Prostate gland (tissue), 2 donors: ENCODE results near the gene DSCAML1. TPM values are rescaled to one million over a fixed set of nuclear protein-coding genes. Genes with fewer than 3 reads are reported as not detected.

Experiments used
- DNase-seq: peaks from one replicate; pipeline ENCODE4 v3.0.0-alpha.2; 2019; ENCODE audit warnings: low spot score
- H3K27ac ChIP-seq, 2 donors: fragments of 200-600 bp; sonication (generic); 2 replicates each; pipeline ENCODE4 v1.5.1; 2017 to 2019
- H3K27me3 ChIP-seq: fragments of 200-600 bp; sonication (generic); replicated peaks from 2 replicates; pipeline ENCODE4 v1.5.1; 2019; ENCODE audit not compliant: insufficient read depth
- H3K36me3 ChIP-seq, 2 donors: fragments of 200-600 bp; sonication (generic); 1 replicate in 1 of 2; 2 replicates in 1 of 2; pipeline versions ENCODE4 v1.5.1 to v1.8.1; 2017 to 2019
- H3K4me1 ChIP-seq: fragments of 200-600 bp; sonication (generic); replicated peaks from 2 replicates; pipeline ENCODE4 v1.5.1; 2019
- H3K4me3 ChIP-seq, 2 donors: fragments of 200-600 bp; sonication (generic); 2 replicates each; pipeline ENCODE4 v1.5.1; 2017 to 2019
- H3K9me3 ChIP-seq: fragments of 200-600 bp; sonication (generic); 2 replicates; pipeline ENCODE4 v1.5.1; 2017
- CTCF ChIP-seq, 4 experiments: fragments of 200-600 bp in 2 of 4; fragments of 450-650 bp in 2 of 4; sonication (generic) in 2 of 4; IDR thresholded peaks; 1 replicate in 3 of 4; 2 replicates in 1 of 4; pipeline ENCODE4 v1.5.1; 2016 to 2019; ENCODE audit warnings: antibody characterized with exemption in 4 of 4, mild to moderate bottlenecking in 2 of 4, moderate library complexity in 2 of 4
- POLR2A ChIP-seq: fragments of 450-650 bp; IDR thresholded peaks from one replicate; pipeline ENCODE4 v1.6.1; 2016; ENCODE audit warnings: antibody characterized with exemption, mild to moderate bottlenecking
- POLR2AphosphoS5 ChIP-seq: sonication (generic); formaldehyde crosslinking; IDR thresholded peaks from one replicate; pipeline ENCODE4 v1.6.1; 2017; ENCODE audit warnings: antibody characterized with exemption
- WGBS: methylation state at CpG from one replicate; pipeline ENCODE4 v1.1.5; 2018; 5-methylcytosine and 5-hydroxymethylcytosine counted together
- intact Hi-C: fragments of 100-400 bp; cut with DNase I; formaldehyde crosslinking; loops from one replicate; pipeline ENCODE4 v1.14.2; 2022
- total RNA-seq, 2 donors: library from RNA; depleted of rRNA; stranded (reverse); fragments of >200 nt; gene quantifications; one replicate each; pipeline ENCODE4 v1.1.0, GENCODE V29; 2016

Gene DSCAML1
- total RNA-seq, 2 donors from 2014 or later = 0.14 to 2.8 TPM

- intact Hi-C loops = no loop called here
- Histone ChIP-seq H3K4me3 (no peak overlapping the region), H3K27me3 (no peaks in the 10 kb centered on the region), H3K36me3 (no peaks in the 10 kb centered on the region), H3K4me1 (no peaks in the 10 kb centered on the region), H3K9me3 (no peaks in the 10 kb centered on the region), H3K27ac (no peak overlapping the region)
- TF ChIP-seq CTCF (IDR thresholded peaks at IDR 0.05) = no peak
- no peak for TF ChIP-seq POLR2A
- TF ChIP-seq POLR2AphosphoS5 = no peak
- DNase-seq = no peak
- WGBS = 69% methylated on average over 8 of the region's 8 CpGs
Observed at GRCh38 chr11:117715801-117716200, 81.2 kb downstream of the DSCAML1 start.

- H3K4me3 ChIP-seq = no peak overlapping the region
- WGBS = 88% methylated on average over 6 of the region's 6 CpGs
- no peaks in the 10 kb centered on the region for H3K27me3 ChIP-seq
- intact Hi-C loops = no loop called here
- TF ChIP-seq POLR2AphosphoS5 (no peak), POLR2A (no peak), CTCF (IDR thresholded peaks at IDR 0.05) (no peak)
- no peak overlapping the region for H3K27ac ChIP-seq
- H3K9me3 ChIP-seq = no peaks in the 10 kb centered on the region
- no peaks in the 10 kb centered on the region for H3K4me1 ChIP-seq
- DNase-seq = no peak
- no peaks in the 10 kb centered on the region for H3K36me3 ChIP-seq
Observed at GRCh38 chr11:117713538-117713991, 83.5 kb downstream of the DSCAML1 start.

GRCh38 chr11:117712530-117712929 is 84.5 kb downstream of the DSCAML1 start:
- no peaks in the 10 kb centered on the region for H3K9me3 ChIP-seq
- H3K27ac ChIP-seq = no peak overlapping the region
- no peaks in the 10 kb centered on the region for H3K27me3 ChIP-seq
- TF ChIP-seq POLR2AphosphoS5 (no peak), CTCF (IDR thresholded peaks at IDR 0.05) (no peak), POLR2A (no peak)
- no peaks in the 10 kb centered on the region for H3K4me1 ChIP-seq
- no peak for DNase-seq
- no peaks in the 10 kb centered on the region for H3K36me3 ChIP-seq
- intact Hi-C loops = no loop called here
- 90% methylated on average over 13 of the region's 13 CpGs for WGBS
- H3K4me3 ChIP-seq = no peak overlapping the region

GRCh38 chr11:117711331-117711730 is 85.7 kb downstream of the DSCAML1 start:
- Histone ChIP-seq H3K27ac (no peak overlapping the region), H3K9me3 (no peaks in the 10 kb centered on the region), H3K4me3 (no peak overlapping the region), H3K4me1 (no peaks in the 10 kb centered on the region), H3K36me3 (no peaks in the 10 kb centered on the region), H3K27me3 (no peaks in the 10 kb centered on the region)
- intact Hi-C loops = no loop called here
- WGBS = 88% methylated on average over 7 of the region's 7 CpGs
- TF ChIP-seq POLR2AphosphoS5 (no peak), CTCF (IDR thresholded peaks at IDR 0.05) (no peak), POLR2A (no peak)
- DNase-seq = no peak

- intact Hi-C loops = no loop called here
- Histone ChIP-seq H3K4me1 (no peaks in the 10 kb centered on the region), H3K27ac (no peak overlapping the region), H3K36me3 (no peaks in the 10 kb centered on the region), H3K4me3 (no peak overlapping the region), H3K9me3 (no peaks in the 10 kb centered on the region), H3K27me3 (no peaks in the 10 kb centered on the region)
- no peak for DNase-seq
- 60% methylated on average over 4 of the region's 4 CpGs for WGBS
- TF ChIP-seq POLR2AphosphoS5 (no peak), POLR2A (no peak), CTCF (IDR thresholded peaks at IDR 0.05) (no peak)
Observed at GRCh38 chr11:117710211-117710610, 86.8 kb downstream of the DSCAML1 start.
